Suppressor macrophage treated with lipopolysaccharide for 1 hour (primary cell): ENCODE measurements around the gene CERS2.

ENCODE experiments used
- DNase-seq, 3 donors: peaks; one replicate each; pipeline ENCODE4 v3.0.0-alpha.2; 2020 to 2022

Gene CERS2, protein sequence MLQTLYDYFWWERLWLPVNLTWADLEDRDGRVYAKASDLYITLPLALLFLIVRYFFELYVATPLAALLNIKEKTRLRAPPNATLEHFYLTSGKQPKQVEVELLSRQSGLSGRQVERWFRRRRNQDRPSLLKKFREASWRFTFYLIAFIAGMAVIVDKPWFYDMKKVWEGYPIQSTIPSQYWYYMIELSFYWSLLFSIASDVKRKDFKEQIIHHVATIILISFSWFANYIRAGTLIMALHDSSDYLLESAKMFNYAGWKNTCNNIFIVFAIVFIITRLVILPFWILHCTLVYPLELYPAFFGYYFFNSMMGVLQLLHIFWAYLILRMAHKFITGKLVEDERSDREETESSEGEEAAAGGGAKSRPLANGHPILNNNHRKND

DNA sequence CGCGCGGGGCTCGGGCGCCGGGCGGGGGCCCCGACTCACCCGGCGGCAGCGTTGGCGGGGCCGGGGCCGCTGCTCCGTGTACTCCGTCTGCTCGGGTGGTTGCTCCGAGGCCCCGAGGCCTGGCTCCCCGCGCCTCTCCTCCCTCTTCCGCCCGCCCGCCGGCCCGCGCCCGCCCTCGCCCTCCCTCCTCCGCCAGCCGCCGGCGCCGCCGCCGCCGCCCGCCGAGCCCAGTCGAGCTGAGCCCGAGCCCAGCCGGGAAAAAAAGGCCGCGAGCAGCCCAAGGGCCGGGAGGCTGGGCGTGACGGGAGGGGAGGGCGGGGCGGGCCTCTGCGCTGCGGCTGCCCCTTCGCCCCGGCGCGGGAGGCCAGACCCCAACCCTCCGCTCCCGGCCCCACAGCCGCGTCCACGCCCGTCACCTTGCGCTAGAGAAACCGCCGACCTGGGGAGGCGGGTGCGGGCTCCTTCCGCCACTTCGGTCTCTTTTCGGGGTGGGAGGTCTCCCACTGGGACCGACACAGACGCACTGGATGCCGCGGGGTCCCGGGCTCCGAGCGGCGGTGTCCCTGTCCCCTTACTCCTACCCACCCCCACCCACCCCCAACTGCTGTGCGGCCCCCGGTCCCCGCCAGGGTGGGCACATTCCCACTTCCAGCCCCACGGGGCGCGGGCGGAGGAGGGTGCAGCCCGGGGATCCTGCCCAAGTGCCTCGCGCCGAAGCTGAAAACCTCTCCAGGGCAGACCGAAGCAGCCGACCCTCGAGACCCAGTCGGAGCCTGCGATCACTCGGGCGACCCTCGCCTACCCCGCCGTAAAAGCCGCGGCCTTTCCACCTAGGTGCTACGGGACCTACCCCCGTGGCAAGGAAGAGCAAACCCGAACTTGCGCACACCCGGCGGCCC lies at the start of gene CERS2:
TSS of gene CERS2 (minus strand) at position 256 of the 899 bp plus-strand sequence. CDS start 5,745 bp downstream, outside the sequence.
- DNase-seq: peak; percentile 76 to 91 (median 85)

DNA sequence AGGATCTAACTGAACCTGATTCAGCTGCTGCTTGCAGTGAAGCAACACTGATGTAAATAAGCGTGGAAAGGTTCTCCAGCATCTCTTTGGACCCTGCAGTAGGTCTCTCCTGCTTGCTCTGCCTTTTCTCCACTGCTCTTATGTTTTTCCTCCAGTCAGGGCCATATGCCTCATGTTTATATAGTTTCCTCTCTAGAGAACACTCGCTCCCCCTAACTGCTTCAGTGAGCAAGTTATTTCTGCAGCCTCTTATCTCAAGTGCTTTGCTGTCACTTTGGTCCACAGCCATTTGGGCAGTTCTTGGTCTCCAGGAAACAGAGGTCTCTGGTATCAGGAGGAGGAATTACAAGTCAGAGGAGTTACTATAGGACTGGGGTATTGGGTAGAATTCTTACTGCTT lies 38.9 kb upstream of the CERS2 start:
- no peak for DNase-seq

DNA sequence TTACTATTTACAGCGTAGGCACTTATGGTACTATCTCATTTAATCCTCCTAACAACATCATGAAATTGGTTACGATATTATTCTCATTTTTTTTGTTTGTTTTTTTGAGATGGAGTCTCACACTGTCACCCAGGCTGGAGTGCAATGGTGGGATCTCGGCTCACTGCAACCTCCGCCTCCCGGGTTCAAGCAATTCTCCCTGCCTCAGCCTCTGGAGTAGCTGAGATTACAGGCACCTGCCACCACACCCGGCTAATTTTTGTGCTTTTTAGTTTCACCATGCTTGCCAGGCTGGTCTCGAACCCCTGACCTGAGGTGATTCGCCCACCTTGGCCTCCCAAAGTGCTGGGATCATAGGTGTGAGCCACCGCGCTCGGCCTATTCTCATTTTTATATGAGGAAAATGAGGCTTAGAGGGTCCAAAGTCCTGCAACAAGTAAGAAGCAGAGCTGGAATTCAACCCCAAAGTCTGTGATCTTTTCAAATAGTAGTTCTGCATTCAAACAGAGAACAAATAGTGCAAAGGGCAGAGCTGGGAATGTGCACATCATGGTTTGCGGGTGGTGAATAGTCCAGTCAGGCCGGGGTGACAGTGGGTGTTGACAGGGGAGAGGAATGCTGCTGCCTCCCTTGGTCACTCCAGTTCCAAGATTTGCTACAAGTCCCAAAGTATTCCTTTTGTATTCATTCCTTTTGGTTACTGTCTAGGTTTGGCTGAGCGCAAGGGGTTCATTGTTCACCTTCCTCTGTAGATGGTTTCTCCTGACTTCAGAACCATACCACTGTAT lies 38.2 kb upstream of the CERS2 start:
- DNase-seq: no peak

DNA sequence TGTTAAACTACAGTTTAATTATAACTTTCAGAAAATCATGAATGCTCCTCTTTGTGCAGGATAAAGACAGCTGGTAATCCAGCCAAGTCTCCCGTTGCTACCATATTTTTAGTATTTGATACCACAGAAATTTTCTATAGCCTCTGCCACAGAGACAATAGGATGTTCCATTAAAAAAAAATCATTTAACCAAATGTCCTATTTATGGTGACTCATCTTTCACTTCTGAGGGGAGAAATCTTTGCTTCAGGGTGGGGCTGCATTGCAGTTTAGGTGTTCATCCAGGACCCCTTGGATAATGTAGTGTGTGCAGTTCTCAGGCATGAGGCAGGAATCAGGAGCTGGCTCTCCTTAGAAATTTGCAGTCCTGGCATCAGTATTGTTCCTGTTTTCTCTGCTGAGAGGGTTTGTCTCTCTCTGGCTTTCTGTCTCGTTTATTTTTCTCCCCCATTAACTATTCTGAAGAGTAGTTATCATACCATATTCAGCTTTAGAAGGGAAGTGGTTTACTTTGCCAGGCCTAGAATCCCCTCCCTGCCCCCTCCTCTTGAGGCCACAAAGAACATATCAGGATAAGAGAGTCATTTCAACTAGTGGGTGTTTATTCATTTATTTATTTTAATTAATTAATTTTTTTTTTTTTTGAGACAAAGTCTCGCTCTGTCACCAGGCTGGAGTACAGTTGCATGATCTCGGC lies 36.7 kb upstream of the CERS2 start:
- DNase-seq: no peak

DNA sequence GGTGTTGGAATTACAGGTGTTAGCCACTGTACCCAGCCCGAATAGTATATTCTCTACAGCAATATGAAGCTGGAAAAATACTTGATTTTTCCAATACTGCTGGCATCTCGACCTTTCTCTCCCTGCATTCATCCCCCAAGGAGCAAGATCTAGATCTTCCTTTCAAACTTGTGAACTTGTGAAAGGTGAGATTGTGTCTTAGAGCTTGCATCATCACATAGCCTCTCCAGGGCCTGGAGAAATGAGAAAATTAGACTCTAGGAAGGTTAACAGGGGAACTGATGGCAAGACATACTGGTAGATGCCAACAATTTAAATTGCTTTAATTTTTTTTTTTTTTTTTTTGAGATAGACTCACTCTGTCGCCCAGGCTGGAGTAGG lies 35.7 kb upstream of the CERS2 start:
- no peak for DNase-seq

DNA sequence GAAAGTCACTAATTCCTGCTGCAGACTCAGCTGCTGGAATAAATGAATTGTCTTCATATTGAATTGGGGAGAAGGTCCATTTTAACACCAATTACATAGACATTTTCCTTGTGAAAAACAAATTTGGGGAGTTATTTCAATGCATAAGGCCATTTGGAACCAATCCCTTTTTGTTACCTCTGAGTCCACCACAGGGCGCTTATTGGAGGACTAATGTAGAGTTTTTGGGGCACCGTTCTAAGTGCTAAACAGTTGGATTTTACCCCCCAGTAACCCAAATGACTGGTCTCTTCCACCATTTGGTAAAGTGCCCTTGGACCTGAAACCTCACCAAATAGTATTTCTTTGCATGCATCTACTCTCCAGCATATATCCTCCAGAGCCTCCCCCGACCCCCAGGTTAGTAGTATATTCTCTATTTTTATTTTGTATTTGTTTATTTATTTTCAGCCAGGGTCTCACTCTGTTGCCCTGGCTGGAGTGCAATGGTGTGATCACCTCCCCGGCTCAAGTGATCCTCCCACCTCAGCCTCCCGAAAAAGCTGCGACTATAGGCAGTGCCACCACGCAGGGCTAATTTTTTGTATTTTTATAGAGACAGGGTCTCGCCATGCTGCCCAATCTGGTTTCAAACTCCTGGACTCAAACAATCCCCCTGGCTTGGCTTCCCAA lies 35.2 kb upstream of the CERS2 start:
- no peak for DNase-seq

DNA sequence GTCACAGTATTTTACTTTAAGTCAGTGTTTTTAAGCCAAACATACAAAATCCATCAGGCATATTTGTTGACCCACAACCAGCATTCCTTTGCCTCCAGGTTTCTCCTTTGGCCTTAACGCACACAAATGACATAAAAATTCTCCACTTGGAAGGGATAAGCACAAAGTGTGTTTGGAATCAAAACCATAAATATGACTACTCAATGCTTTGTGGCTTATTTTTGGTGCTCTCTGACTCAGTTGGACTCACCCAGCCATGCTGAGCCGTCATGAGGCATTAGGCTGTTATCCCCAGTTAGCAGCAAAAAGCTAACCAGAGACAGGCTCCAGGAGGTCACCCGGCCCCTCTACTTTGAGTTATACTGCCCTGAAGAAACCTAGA lies 34.6 kb upstream of the CERS2 start:
- DNase-seq: no peak

DNA sequence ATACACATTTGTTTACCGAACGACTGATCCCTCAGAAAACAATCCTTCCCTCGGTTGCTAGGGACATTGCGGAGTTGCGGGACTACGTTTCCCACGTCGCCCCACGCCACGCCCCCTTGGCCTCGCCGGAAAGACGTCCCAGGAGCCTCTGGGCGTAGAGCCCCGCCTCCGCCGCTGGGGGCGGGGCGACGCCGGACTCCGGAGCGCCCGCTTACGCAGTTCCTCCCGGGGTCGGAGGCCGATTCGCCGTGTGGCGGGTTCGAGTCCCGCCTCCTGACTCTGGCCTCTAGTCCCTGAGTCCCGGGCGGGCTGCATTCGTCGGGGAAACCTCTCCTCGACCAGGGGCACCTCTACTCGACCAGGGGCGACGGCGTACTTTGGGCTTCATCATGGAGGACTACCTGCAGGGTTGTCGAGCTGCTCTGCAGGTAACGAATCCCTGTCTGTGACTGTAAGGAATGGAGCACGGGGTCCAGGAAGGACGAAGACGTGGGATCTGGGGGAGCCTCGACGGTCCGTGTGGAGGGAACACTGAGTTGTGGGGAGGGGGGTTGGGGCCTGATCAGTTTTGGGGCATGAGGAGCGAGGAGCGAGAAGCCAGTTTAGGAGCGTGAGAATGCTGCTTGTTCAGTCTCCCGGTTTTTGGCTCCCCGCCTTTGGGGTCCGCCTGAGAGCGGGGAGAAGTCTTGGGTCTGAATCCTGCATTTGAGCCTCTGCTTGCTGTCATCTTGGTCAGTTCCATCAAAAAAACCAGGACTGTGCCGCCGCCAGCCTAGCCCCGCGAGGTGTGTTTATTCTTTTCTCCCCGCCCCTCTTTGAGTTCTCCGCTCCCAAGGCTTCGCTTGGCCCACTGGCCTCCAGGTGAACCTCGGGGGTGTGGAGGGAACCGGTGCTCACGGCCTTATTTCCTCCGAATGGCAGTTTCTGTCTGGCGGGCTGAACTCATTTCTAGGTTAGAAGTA lies 33.9 kb upstream of the CERS2 start, which contains the start of gene PRUNE1:
TSS of gene PRUNE1 (plus strand) at position 206 of the 962 bp plus-strand sequence. CDS start at position 390, 184 bp downstream.
- peak; percentile 99 to 100 (median 99) for DNase-seq

DNA sequence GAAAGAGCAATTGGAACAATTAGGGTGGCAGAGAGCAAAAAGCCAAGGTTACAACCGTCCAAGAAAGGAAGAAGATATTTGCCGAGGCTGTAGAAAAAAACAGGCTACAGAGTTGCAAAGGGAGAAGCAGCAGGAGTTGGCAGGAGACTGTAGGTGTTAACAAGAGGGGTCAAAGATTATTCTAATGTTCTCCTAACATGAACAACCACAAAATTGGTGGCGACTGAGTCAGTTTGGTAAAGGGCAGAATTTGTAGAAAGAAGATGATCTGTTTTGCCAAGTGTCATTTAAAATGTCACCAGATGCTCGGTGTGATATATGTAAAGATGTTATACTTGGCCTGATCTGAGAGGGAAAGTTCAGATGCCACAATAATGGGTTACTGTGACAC lies 33.2 kb upstream of the CERS2 start:
- no peak for DNase-seq

DNA sequence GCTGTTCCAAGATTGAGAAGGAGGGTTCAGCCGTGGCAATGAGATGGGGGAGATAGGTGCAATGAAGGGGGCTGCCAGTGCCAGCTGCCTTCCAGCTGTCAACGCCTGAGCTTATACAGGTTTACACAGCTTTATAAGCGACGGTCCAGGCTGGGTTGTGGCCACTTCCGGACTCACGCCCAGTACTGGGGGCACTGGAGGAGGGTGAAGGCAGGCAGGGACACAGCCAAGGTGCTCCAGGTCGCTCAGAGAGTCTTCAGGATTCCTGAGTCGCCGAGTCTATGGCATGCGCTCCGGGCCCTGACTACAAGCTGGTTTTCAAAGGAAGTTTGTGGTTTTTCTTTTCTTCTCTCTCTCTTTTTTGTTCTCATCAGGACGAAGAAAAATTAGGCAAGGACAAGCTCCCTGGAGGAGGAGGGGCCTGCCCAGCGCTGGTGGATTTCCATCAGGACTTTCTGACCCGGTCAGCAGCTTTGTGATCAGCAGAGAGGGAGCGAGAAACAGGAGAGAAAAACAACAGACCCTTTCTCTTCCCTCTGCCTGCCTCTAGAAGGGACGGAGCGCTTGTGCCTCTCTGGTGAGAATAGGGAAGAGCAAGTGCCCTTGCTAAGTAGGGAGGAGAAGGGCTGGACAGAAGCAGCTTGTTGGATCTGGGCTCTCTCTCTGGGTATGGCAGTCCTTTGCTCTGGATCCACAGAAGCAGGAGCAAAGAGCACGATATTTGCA lies 31.9 kb upstream of the CERS2 start, which contains the start of gene MINDY1:
TSS of gene MINDY1 (minus strand) at position 576 of the 726 bp plus-strand sequence. CDS start 4,285 bp downstream, outside the sequence.
- peak; percentile 78 to 84 (median 79) for DNase-seq

DNA sequence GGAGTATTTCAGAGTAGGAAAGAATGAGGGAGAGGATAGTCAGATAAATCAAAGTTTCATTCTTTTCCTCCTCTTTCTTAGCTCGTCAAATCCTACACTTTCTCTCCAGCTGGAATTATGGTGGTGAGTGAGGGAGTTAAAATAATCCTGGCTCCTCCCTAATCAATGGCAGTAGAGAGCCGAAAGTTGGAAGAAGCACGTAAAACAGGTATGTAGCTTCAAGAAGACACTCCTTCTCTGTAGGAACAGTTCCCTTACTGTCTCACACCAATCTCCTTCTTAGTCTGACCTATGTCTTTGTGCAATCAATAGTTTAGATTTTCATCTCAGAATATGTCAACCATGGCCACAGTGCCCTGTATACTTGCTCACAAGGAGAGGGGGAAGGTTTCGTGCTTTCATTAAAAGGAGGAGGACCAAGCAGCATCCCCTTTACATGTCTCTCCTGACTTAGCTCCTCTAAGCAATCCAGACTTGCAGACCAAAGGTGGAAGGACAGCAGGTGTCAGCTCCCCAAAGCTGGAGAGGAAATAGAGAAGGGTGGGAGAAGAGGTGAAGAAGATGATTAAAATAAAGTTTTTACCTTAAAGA lies 31.2 kb upstream of the CERS2 start:
- DNase-seq: no peak

DNA sequence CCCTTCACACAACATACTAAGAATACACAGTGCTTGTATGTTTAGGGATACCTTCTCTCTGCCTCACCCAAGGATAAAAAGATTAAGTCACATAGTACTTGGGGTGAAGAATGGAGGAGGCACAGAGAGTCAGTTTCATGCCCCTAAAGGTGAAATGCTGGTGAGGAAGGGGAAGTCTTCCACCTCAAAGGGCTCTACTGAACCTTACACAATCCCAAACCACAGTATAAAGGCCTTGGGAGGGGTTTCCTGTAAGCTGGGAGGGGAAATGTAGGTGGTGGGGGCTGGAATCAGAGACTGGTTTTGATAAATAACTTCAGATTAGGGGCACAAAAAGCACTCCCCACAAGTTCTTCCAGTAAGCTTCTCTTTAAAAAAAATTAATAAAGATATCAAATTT lies 28.5 kb upstream of the CERS2 start:
- no peak for DNase-seq

DNA sequence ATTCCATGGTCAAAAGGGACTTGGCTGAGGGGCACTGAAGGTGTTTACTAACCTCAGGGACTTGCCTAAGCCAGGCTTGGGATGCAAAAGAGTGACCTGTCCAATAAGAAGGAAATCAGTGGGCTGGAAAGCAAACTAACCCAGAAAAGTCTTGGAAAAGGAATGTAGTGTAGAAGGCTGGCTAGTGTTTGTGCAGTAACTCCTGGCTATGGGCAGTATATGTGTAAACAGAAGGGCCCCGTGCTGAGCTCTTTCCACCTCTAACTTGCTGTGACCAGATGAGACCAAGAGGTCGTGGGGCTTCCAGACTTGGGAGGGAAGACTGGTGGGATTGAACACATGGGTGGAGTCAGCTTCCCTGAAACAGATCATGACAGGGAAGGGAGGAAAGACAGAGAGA lies 28.0 kb upstream of the CERS2 start:
- no peak for DNase-seq

DNA sequence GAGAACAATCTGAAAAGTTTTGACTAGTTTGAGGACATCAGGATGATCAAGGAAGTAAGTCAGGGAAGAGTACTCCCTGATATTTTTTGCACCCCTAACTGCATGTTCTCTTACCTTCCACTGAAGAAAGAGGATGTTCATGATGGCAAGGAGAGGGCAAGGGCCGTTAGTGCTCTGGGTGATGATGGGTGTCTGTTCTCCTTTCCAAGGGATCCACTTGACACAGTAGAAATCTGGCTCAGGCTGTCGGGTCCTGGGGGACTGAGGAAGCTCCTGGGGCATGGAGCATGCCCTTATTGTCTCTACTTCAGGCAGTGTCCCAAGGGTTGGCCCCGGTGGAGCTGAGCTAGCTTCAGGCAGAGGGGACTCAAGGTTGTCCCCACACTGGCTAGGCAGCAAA lies 27.4 kb upstream of the CERS2 start:
- no peak for DNase-seq

DNA sequence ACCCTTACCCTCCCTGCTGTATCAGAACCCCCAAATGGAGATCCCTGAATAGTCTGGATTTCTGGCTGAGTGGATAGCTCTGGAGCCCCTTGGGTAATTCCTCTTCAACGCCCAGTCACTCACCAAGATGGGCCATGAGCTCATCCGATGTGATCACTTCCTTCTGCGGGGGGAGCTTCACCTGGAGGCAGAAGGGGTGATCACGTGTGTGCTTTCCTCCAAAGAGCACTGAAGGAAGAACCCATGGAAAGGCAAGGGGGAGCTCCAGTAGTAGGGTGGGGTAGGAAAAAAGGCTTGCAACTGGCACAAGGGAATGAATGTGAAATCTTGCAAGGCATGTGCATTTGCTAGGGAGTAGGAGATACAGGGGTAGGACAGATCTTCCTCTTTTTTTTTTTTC lies 27.0 kb upstream of the CERS2 start:
- peak; percentile 80 to 81 (median 81) for DNase-seq

DNA sequence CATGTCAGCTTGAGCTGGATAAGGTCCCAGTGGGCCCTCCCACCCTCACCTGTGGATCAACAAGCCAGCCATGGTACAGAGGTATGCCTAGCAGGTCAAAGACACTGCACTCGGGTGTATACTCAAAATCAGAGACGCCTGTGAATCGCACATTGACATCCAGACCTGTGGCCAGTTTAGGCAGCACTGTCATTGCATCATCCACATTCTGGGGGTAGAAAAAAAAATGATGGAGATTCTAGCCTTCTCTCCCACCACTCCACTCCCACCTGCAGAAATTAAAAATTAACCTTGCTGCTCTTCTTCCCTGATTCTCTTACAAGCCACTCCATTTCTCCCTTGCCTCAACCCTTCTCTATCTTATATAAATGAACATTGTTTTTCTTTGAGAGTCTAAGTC lies 25.8 kb upstream of the CERS2 start:
- no peak for DNase-seq

DNA sequence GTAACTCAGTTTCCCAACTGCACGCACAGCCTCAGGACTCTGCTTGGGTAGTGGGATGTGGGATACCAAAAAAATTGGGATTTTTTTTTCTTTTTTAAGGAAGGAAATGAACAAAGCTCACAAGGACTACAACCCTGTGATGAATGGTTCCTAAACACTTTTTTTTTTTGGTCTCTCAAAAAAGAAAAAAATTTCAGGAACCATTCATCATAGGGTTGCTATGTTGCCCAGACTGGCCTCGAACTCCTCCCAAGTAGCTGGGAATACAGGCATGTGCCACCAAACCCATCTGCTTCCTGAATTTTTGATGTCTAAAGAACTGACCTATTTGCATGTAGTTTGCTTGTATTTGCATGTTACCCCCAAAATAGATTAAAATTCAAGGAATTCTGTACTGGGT lies 25.3 kb upstream of the CERS2 start:
- peak; percentile 55 to 77 (median 65) for DNase-seq

DNA sequence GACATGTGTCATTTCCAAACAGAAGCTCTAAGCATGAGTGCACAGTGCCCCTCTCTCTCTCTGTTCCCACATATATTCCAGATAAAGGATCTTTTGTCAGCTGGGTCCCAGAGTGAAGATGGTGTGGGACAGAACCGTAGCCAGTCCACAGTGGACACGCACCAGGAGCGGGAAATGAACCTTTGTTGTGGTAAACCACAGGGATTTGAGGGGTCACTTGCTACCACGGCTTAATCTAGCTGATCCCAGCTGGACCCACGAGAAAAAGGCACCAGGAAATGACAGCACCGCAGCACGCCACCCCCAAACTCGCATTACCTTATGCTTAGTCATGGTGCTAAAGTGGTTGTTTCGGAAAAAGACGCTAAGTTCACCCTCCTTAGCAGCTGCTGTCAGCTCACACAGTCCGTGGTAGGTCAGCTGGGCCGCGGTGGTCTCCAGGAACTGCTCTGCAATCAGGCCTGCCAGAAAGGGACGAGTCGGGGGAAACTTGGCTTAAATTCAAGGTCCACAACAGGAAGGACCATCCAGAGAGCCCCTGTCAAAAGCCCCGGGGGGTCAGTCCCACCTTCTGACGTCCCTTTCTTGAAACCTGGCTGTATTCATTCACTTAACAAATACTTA lies 24.5 kb upstream of the CERS2 start:
- DNase-seq: peak; percentile 76 to 85 (median 84)

DNA sequence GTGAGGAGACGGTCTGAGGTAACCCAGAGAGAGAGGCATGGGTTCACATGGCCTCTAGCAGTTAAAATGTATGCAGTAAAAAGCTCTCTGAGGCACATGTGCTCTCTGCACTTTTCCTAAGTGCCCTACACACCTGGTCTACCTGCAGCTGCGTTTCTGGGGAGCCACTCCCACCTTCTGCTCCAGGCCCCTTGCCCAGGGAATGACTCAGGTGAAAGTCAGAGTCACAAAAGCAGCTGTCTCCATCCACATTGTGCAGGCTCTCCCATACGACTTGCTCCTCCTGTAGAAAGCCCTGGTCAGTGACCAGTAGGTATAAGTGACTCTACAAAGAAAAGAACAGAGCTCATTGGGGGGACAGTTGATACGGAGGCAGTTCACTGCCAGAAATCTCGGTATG lies 23.3 kb upstream of the CERS2 start:
- DNase-seq: no peak
